ENCODE results near the gene HERPUD1. TPM values are rescaled to one million over a fixed set of nuclear protein-coding genes. Genes with fewer than 3 reads are reported as not detected.

HERPUD1 gene
- total RNA-seq, 2 donors from 2014 or later: 156 to 184 TPM

GRCh38 chr16:56909527-56909979 lies 22.4 kb upstream of the HERPUD1 start:
- ATAC-seq (no peak), DNase-seq (no peak)
- intact Hi-C loops (cut with DNase I, micrococcal nuclease): no loop called here

DNA sequence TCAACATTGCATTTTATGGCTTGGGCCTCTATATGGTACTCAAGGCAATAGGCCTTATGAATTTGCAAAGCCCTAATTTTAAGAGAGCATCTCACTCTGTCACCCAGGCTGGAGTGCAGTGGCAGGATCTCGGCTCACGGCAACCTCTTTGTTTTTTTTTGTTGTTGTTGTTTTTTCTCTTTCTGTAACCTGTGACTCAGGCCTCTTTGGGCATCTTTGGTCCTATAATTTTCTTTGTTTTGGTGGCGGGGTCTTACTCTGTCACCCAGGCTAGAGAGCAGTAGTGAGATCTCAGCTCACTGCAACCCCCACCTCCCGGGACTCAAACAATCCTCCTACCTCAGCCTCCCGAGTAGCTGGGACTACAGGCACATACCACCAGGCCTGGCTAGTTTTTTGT lies 21.8 kb upstream of the HERPUD1 start:
- intact Hi-C loops (cut with DNase I, micrococcal nuclease): no loop called here
- no peak for DNase-seq
- ATAC-seq: no peak

- DNase-seq: peak; percentile 36 to 42
- ATAC-seq: no peak
- intact Hi-C loops (cut with DNase I, micrococcal nuclease): no loop called here
These were observed 21.0 kb upstream of the HERPUD1 start for GRCh38 chr16:56910654-56911539.

DNA sequence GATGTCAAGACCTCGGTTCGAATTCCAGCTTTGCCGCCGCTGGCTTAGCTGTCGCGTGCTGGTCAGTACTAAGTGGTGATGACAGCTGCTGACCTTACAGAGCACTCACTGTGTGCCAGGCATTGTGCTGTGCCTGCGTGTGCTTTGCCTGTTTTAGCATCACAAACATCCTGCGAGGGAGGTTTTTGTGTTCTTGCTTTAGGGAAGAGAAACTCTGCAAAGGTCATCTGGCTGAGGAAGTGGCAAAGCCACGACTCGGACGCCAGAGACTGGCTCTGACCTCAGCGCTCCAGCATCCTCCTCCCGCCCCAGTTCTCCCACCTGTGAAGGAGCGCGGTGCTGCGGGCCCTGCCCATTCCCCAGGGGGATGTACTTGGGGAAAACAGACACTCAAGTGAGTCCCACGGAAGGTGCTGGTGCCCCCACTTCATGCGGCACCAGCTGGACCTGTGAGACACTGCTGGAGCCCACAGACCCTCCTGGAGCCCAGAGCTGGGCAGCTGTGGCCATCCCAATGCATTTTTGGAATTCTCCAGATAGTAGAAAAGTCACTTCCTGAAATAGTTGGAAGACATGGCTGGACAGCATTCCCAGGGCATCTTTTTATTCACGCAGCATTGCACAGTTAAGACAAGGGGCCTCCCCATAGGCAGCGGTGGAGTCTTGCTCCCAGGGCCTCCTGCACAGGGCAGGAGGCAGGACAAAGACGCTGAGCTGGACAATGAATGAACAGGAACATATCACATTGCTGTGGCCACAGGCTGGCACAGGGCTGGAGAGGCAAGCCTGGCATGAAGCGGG lies 20.0 kb upstream of the HERPUD1 start:
- DNase-seq: peak; percentile 45 to 68
- intact Hi-C loops (cut with DNase I, micrococcal nuclease): no loop called here

DNA sequence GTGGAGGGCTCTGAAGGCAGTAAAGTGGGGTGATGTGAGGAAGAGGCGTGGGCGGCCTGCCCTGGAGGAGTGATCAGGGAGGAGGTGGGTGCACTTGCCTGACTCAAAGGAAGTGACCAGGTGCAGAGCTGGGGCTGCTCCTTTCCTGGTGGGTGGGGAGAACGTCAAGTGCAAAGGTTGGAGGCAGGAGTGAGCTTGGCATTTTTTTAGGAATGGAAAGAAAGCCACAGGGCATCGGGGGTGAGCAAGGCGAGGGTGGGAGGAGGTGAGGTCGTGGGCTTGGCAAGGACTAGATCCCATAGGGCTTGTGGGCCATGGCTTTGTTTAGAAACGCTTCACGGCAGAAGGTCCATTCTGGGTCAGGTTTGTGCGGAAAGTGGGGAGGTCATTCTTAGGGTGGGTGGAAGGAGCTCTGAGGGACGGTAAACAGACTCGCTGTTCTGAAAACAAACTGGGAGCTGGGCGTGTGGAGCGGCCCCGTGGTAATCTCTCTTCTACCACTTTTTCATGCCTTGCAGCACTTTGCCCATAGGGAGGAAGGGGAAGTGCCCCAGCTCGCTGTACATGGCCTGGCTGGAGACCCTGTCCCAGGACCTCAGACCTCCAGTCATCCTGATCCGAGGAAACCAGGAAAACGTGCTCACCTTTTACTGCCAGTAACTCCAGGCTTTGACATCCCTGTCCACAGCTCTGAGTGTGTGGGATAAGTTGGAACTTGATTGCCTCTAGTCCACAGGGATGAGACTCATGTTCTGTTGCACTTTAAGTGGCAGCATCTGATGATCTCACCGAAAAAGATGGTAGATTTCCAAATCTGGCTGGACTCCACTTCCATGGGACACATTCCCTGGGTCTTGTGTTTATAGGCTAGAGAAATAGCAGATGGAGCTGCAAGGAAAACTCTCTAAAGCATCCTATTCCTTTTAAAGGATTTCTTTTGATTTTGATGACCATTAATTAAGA lies 18.9 kb upstream of the HERPUD1 start:
- intact Hi-C loops (cut with DNase I, micrococcal nuclease): no loop called here
- DNase-seq (peak; percentile 44 to 47), ATAC-seq (peak; percentile 82)

More for the DNA sequence above, 20.0 kb upstream of the HERPUD1 start:
- peak; percentile 10 for ATAC-seq

- intact Hi-C loops (cut with DNase I, micrococcal nuclease): no loop called here
- ATAC-seq: no peak
These were observed 17.0 kb upstream of the HERPUD1 start for GRCh38 chr16:56914896-56915295.

DNA sequence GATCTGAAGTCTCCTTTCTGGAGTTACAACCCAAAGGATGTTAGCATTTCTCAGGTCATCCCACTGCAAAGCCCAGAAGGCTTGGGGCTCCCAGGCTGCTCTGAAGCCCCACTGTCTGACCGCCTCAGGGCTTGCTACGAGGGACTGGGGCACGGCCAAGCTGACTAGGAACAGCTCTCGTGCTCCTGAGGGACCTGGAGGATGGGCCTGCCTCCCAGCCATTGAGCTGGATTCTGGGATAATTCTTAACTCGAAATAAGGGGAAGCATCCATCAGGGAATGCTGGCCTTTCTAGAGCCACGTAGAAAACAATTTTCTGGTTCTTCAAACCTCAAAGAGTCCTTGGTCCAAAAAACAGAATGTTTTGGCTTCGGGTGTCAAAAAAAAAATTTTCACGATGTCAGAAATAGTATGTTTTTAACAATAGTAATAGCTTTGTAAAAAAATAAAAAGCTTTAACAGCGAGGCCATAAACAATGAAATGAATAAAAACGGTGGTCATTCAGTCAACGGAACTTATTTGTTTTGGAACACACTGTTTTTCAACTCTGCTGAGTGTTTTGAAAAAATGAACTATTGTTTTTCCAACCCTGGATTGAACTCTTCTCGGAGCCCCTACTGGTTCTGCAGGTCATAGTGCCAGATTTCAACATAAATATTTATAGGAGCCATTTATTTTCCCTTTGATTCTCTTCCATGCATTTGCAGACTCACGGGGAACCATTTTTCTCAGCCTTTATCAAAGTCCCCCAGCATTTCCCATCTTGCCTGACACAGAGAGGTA lies 16.4 kb upstream of the HERPUD1 start:
- DNase-seq (no peak), ATAC-seq (no peak)
- intact Hi-C loops (cut with DNase I, micrococcal nuclease): no loop called here

More at GRCh38 chr16:56914896-56915295, 17.0 kb upstream of the HERPUD1 start:
- no peak for DNase-seq

DNA sequence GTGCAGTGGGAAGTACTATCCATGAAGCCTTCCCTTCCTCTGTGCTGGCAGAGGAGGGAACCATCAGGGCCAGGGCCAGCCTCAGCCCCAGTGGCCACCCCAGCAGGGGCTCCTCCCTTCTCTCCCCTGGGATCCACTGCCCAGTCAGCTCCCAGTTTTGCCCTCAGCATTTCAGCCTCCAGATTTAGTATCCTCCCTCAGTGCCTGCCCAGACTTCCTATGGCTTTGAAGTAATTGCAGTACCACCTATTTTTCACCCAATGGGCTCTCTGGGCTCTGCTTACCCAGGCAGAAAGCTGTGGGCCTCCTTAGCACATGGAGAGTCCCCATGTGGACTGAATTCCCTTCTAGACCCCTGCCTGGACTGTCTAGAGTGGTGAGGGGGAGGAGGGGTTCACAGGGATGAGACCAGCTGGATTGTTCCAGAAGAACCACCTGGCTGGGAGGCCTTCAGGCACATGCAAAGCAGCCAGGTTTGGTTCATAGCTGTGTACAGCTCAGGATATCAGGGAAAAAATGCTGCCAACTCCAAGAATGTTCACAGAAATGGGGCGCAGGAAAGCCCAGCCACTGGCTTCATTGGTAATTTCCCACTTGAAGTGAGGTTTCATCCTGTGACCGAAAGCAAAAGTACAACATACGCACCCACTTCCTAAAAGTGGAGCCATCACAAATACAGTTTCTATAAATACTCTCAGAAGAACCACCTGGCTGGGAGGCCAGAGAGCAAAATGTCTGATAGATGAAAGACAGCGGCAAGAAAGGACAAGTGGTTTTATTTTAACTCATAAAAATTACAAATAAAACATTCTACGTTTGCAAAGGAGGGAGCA lies 15.2 kb upstream of the HERPUD1 start:
- DNase-seq (no peak), ATAC-seq (no peak)
- intact Hi-C loops (cut with DNase I, micrococcal nuclease): no loop called here

- DNase-seq (no peak), ATAC-seq (no peak)
- intact Hi-C loops (cut with DNase I, micrococcal nuclease): no loop called here
These were observed 13.4 kb upstream of the HERPUD1 start for GRCh38 chr16:56918467-56919012.

GRCh38 chr16:56919099-56919800 lies 12.7 kb upstream of the HERPUD1 start:
- no peak for ATAC-seq
- no peak for DNase-seq
- intact Hi-C loops (cut with DNase I, micrococcal nuclease): no loop called here

DNA sequence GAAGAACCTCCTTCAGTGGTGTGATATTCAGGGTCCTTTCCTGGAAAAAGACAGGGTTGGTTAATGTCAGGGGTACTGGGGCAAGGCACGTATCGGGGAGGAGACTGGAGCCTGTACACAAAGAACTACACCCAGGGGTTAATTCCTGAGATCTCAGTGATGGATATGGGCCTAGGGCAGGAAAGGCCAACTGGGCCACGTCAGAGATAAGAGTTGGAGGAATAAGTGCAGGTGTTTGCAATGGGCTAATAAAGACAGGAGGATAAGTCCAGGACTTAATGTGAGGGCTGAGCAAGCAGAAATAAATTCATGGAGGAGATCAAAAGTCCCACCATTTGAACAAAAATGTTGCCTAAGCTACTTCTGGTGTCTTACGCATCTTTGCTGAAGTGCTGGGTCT lies 10.4 kb upstream of the HERPUD1 start:
- DNase-seq (no peak), ATAC-seq (no peak)
- intact Hi-C loops (cut with DNase I, micrococcal nuclease): no loop called here

DNA sequence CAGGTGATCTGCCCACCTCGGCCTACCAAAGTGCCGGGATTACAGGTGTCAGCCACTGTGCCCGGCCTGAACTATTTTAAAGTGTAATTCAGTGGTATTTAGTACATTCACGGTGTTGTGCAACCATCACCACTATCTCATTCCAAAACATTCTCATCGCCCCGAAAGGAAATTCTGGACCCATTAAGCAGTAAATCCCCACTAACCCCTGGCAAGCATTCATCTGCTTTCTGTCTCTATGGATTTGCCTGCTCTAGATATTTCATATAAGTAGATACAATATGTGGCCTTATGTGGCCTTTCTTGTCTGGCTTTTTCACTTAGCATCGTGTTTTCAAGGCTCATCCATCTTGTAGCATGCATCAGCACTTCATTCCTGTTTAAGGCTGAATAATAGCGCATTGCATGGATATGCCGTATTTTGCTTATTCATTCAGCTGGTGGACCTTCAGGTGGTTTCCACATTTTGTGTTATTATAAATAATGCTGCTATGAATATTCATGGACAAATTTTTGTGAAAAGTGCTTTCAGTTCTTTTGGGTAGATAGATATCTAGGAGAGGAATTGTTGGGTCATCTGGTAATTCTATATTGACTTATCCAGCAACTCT lies 8.4 kb upstream of the HERPUD1 start:
- intact Hi-C loops (cut with DNase I, micrococcal nuclease): no loop called here
- ATAC-seq: no peak
- DNase-seq: no peak

GRCh38 chr16:56927471-56927870 lies 4.5 kb upstream of the HERPUD1 start:
- intact Hi-C loops (cut with DNase I, micrococcal nuclease): no loop called here
- ATAC-seq: no peak
- no peak for DNase-seq

GRCh38 chr16:56929639-56930038 lies 2.3 kb upstream of the HERPUD1 start:
- ATAC-seq (no peak), DNase-seq (no peak)
- intact Hi-C loops (cut with DNase I, micrococcal nuclease): no loop called here

DNA sequence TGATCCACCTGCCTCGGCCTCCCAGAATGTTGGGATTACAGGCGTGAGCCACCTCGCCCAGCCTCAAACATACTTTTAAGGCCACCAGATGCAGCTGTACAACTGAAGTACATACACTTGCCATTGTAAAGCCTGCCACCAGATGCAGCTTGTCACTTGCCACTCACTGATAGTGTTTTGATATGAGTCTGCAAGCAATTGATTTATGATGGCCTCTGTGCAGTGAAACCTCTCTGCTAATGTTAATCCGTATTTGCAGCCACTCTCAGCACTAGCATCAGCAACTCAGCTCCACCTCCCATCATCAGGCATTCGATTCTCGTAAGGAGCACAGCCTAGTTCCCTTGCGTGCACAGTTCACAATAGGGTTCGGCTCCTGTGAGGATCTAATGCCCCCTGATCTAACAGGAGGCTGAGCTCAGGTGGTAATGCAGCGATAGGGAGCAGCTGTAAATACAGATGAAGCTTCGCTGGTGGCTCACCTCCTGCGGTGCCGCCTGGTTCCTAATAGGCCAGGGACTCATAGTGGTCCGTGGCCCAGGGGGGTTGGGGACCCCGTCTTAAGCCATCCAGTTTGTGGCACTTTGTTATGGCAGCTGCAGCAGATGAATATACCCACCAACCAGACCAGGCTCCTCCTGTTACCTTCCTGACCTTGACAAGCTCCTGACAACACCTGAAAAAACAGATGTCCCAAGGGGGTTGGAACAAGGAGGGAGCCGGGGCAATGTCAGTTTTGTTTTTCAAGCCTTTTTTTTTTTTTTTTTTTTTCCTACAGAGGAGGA lies 1.3 kb upstream of the HERPUD1 start:
- ATAC-seq: peak; percentile 1
- peak; percentile 44 to 45 for DNase-seq
- intact Hi-C loops (cut with DNase I, micrococcal nuclease): no loop called here

All from left colon (tissue), 2 donors.